ENCODE measurements around the gene ARHGAP31.

ARHGAP31 gene

GRCh38 chr3:119408243-119408950, 114.2 kb downstream of the ARHGAP31 start:
- no peaks in the 10 kb centered on the region for H3K9me3 ChIP-seq (ENCODE audit: insufficient read depth, low read length)
- no peaks in the 10 kb centered on the region for H3K79me2 ChIP-seq (ENCODE audit: insufficient read depth, low read length)
- no peaks in the 10 kb centered on the region for H3K36me3 ChIP-seq (ENCODE audit: low read length)
- no peaks in the 10 kb centered on the region for H3K27me3 ChIP-seq (ENCODE audit: low read length)
- no peak overlapping the region for H3K9ac ChIP-seq (ENCODE audit: low read length)
- no peak overlapping the region for H3K4me3 ChIP-seq (ENCODE audit: insufficient read depth, low read length, poor library complexity, severe bottlenecking)
- H3K27ac ChIP-seq (ENCODE audit: low read depth, low read length): no peak overlapping the region
- no peak overlapping the region for H2AFZ ChIP-seq (ENCODE audit: low read depth, low read length, severe bottlenecking)
- H3F3A ChIP-seq (ENCODE audit: insufficient read depth): no peaks in the 10 kb centered on the region
- no peak for TF ChIP-seq CTCF (IDR thresholded peaks at IDR 0.05; ENCODE audit: insufficient read depth, low read length, poor library complexity, severe bottlenecking)
- no peak for TF ChIP-seq EZH2phosphoT487 (conservative IDR thresholded peaks at IDR 0.05; ENCODE audit: low read length)
- H3K9me2 ChIP-seq (replicated peaks; ENCODE audit: insufficient read depth, low read length): no peaks in the 10 kb centered on the region
- no peak overlapping the region for H3K4me2 ChIP-seq (ENCODE audit: low read depth, low read length, poor library complexity, severe bottlenecking)
- H4K20me1 ChIP-seq (ENCODE audit: low read depth, low read length): no peaks in the 10 kb centered on the region

DNA sequence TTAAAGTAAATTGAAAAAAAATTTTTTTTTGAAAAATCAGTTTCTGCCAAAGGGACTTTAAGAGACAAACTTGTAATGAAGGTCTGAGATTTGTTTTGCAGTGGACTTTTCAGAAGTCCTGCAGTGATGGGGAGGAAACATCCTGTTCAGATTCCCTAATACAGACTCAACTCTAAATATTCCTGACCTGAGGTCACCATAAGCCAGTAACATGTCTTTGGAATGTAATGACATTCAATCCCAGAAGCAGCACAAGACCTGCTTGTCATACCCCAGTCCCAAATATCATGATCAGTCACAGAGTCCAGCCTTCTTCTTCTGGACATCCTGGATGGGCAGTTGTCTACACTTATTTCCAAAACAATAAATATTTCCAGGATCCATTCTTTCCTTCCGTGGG, 115.7 kb downstream of the ARHGAP31 start:
- H3K27me3 ChIP-seq (ENCODE audit: low read length): no peaks in the 10 kb centered on the region
- H3K9me2 ChIP-seq (replicated peaks; ENCODE audit: insufficient read depth, low read length): no peaks in the 10 kb centered on the region
- H3K9me3 ChIP-seq (ENCODE audit: insufficient read depth, low read length): no peaks in the 10 kb centered on the region
- no peaks in the 10 kb centered on the region for H4K20me1 ChIP-seq (ENCODE audit: low read depth, low read length)
- TF ChIP-seq EZH2phosphoT487 (conservative IDR thresholded peaks at IDR 0.05; ENCODE audit: low read length) (no peak), CTCF (IDR thresholded peaks at IDR 0.05; ENCODE audit: insufficient read depth, low read length, poor library complexity, severe bottlenecking) (no peak)
- H3F3A ChIP-seq (ENCODE audit: insufficient read depth): no peaks in the 10 kb centered on the region
- no peaks in the 10 kb centered on the region for H3K79me2 ChIP-seq (ENCODE audit: insufficient read depth, low read length)
- H3K27ac ChIP-seq (ENCODE audit: low read depth, low read length): no peak overlapping the region
- H3K4me3 ChIP-seq (ENCODE audit: insufficient read depth, low read length, poor library complexity, severe bottlenecking): no peak overlapping the region
- no peak overlapping the region for H3K4me2 ChIP-seq (ENCODE audit: low read depth, low read length, poor library complexity, severe bottlenecking)
- H2AFZ ChIP-seq (ENCODE audit: low read depth, low read length, severe bottlenecking): no peak overlapping the region
- H3K9ac ChIP-seq (ENCODE audit: low read length): no peak overlapping the region
- H3K36me3 ChIP-seq (ENCODE audit: low read length): no peaks in the 10 kb centered on the region

DNA sequence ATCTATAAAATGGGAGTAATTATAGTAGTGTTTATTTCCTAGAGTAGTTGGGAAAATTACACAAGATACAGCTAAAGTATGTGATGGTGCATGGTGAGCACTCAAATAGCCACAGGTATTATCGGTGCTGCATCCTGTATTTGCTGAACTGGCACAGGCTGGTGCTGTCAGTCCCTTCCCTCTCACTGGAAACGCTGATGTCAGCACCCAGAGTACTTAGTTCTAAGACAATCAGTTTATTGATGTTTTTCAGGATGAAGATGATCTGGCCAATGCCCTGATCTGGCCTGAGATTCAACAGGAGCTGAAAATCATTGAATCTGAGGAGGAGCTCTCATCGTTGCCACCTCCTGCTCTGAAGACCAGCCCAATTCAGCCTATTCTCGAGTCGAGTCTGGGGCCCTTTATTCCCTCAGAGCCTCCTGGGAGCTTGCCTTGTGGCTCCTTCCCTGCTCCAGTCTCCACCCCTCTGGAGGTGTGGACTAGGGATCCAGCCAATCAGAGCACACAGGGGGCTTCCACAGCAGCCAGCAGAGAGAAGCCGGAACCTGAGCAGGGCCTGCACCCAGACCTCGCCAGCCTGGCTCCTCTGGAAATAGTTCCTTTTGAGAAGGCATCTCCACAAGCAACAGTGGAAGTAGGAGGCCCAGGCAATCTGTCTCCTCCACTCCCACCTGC, 119.6 kb downstream of the ARHGAP31 start:
- Histone ChIP-seq H2AFZ (ENCODE audit: low read depth, low read length, severe bottlenecking) (no peak overlapping the region), H3K79me2 (ENCODE audit: insufficient read depth, low read length) (no peaks in the 10 kb centered on the region), H3K9me3 (ENCODE audit: insufficient read depth, low read length) (no peaks in the 10 kb centered on the region), H3K36me3 (ENCODE audit: low read length) (no peaks in the 10 kb centered on the region), H3K9ac (ENCODE audit: low read length) (no peak overlapping the region), H3K9me2 (replicated peaks; ENCODE audit: insufficient read depth, low read length) (no peaks in the 10 kb centered on the region), H3K27ac (ENCODE audit: low read depth, low read length) (no peak overlapping the region), H3K4me3 (ENCODE audit: insufficient read depth, low read length, poor library complexity, severe bottlenecking) (no peak overlapping the region), H3F3A (ENCODE audit: insufficient read depth) (no peaks in the 10 kb centered on the region), H3K27me3 (ENCODE audit: low read length) (no peaks in the 10 kb centered on the region), H4K20me1 (ENCODE audit: low read depth, low read length) (no peaks in the 10 kb centered on the region), H3K4me2 (ENCODE audit: low read depth, low read length, poor library complexity, severe bottlenecking) (no peak overlapping the region)
- TF ChIP-seq EZH2phosphoT487 (conservative IDR thresholded peaks at IDR 0.05; ENCODE audit: low read length): no peak
- TF ChIP-seq CTCF (IDR thresholded peaks at IDR 0.05; ENCODE audit: insufficient read depth, low read length, poor library complexity, severe bottlenecking): no peak

All from SU-DHL-6 (cell line).